Measurements from ENCODE around the gene SLC22A31.
"Not testable (repeated sequence)": the region's sequence is repeated elsewhere in the genome, so short reads cannot be mapped to it uniquely, and the experiment has no call there.

DNA sequence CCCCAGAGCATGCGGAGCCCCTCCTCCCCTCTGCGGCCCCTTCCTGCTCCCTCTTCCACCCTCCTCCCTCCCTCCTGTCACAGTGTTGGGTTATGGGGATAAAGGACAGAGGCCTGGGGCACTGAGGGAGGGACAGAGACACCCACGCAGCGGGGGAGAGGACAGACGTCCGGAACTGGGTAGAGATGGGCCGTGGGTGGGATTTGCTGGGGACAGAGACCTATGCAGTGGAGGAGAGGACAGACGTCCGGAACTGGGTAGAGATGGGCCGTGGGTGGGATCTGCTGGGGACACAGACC, 34.7 kb downstream of the SLC22A31 start:
- TF ChIP-seq, protein P1, sequence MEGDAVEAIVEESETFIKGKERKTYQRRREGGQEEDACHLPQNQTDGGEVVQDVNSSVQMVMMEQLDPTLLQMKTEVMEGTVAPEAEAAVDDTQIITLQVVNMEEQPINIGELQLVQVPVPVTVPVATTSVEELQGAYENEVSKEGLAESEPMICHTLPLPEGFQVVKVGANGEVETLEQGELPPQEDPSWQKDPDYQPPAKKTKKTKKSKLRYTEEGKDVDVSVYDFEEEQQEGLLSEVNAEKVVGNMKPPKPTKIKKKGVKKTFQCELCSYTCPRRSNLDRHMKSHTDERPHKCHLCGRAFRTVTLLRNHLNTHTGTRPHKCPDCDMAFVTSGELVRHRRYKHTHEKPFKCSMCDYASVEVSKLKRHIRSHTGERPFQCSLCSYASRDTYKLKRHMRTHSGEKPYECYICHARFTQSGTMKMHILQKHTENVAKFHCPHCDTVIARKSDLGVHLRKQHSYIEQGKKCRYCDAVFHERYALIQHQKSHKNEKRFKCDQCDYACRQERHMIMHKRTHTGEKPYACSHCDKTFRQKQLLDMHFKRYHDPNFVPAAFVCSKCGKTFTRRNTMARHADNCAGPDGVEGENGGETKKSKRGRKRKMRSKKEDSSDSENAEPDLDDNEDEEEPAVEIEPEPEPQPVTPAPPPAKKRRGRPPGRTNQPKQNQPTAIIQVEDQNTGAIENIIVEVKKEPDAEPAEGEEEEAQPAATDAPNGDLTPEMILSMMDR (IDR thresholded peaks at IDR 0.05), result not testable (repeated sequence)
- not testable (repeated sequence) for TF ChIP-seq POLR2A (IDR thresholded peaks at IDR 0.05)

Measured in right lobe of liver (tissue), 4 donors.